ENCODE results near the gene KIAA0232.

Gene KIAA0232

DNA sequence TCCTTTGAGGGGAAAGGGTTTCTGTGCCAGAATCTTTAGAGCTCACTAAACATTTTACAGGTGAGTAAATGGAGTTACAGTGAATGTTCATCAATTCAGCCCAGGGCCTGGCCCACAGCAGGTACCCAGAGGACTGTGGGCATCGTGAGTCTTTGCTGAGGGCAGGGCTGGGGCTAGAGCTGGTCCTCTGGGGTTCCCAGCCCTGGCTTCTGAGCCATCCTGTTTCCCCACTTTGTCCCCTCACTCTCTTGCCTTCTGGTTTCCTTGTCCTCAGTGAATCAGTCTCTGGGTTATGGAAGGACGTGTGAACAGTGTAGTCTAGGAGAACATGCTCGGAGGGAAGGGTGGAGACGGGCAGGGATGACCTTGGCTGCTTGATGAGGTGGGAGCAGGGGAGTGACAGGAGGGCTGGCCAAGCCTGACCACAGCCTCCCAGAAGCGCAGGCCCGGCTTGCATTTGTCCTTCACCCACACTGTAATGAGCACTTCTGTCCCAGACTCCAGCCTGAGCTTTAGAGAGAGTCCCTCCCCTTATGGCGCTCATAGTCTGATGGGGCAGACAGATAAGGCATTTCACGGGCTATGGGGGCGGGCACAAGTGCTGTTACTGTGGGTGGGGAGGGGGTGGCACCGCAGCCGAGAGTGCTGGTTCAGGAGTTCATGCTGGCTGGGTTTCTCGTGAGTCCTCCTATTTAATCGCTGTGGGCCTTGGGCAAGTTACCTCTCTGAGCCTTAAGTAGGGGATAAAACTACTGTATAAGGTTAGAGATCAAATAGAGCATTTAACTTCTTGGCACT, 144.4 kb downstream of the KIAA0232 start:
- DNase-seq (ENCODE audit: low read depth) = peak; percentile 66
- H3K4me3 ChIP-seq (ENCODE audit: low read depth, low read length) = no peak overlapping the region
- TF ChIP-seq POLR2A (IDR thresholded peaks at IDR 0.05; ENCODE audit: extremely low read depth, insufficient read length) (no peak), MYC (IDR thresholded peaks at IDR 0.05; ENCODE audit: low read depth, low read length) (no peak)
- TF ChIP-seq, protein P1, sequence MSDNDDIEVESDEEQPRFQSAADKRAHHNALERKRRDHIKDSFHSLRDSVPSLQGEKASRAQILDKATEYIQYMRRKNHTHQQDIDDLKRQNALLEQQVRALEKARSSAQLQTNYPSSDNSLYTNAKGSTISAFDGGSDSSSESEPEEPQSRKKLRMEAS (IDR thresholded peaks at IDR 0.05; ENCODE audit: low read depth, low read length) = no peak

DNA sequence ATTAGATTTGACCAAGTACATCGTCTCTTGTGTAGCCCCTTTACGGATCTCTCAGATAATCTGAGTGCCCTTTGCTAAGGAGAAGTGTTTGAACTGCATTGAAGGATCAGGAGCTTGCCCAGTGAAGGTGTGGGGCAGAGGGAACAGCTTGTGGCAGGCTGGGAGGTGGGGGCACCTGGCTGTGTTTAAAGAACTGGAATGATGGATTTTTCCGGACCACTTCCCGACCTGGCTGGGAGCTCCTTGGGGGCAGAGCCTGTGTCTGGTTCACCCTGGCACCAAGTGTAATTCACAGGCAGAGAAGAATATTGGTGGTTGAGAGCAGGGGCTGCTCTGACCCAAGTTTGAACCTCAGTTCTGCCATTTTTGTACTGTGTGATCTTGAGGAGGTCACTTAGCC, 145.6 kb downstream of the KIAA0232 start:
- DNase-seq (ENCODE audit: low read depth) = peak; percentile 1
- H3K4me3 ChIP-seq (ENCODE audit: low read depth, low read length) = no peak overlapping the region
- TF ChIP-seq, protein P1 (IDR thresholded peaks at IDR 0.05; ENCODE audit: low read depth, low read length) = no peak
- TF ChIP-seq, protein P2, sequence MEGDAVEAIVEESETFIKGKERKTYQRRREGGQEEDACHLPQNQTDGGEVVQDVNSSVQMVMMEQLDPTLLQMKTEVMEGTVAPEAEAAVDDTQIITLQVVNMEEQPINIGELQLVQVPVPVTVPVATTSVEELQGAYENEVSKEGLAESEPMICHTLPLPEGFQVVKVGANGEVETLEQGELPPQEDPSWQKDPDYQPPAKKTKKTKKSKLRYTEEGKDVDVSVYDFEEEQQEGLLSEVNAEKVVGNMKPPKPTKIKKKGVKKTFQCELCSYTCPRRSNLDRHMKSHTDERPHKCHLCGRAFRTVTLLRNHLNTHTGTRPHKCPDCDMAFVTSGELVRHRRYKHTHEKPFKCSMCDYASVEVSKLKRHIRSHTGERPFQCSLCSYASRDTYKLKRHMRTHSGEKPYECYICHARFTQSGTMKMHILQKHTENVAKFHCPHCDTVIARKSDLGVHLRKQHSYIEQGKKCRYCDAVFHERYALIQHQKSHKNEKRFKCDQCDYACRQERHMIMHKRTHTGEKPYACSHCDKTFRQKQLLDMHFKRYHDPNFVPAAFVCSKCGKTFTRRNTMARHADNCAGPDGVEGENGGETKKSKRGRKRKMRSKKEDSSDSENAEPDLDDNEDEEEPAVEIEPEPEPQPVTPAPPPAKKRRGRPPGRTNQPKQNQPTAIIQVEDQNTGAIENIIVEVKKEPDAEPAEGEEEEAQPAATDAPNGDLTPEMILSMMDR (IDR thresholded peaks at IDR 0.05; ENCODE audit: low read depth, low read length) = no peak
- no peak for TF ChIP-seq POLR2A (IDR thresholded peaks at IDR 0.05; ENCODE audit: extremely low read depth, insufficient read length)
- no peak for TF ChIP-seq MYC (IDR thresholded peaks at IDR 0.05; ENCODE audit: low read depth, low read length)

DNA sequence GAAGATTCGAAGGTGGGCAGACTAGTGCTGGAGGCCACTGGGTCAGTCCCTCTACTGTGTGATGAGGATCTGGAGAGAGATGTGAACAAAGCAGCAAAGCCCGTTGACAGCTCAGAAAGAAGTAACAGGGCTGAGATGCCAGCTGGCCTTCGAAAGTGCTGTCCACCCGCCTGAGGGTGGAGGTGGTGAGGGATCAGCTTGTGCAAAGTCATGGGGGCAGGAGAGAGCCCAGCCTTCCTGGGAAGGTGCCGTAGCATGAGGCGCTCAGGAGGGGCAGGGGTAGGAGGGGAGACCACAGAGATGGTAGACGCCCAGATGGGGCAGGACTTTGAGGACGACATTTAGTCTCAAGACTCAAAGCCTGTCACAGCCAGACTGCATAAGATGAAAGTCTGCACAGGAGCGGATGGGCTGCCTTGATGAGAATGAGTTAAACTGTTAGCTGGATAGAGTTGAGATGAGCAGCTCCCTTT, 146.8 kb downstream of the KIAA0232 start:
- TF ChIP-seq MYC (IDR thresholded peaks at IDR 0.05; ENCODE audit: low read depth, low read length) = no peak
- TF ChIP-seq, protein P2 (IDR thresholded peaks at IDR 0.05; ENCODE audit: low read depth, low read length) = no peak
- no peak for TF ChIP-seq POLR2A (IDR thresholded peaks at IDR 0.05; ENCODE audit: extremely low read depth, insufficient read length)
- TF ChIP-seq, protein P1 (IDR thresholded peaks at IDR 0.05; ENCODE audit: low read depth, low read length) = no peak
- H3K4me3 ChIP-seq (ENCODE audit: low read depth, low read length) = no peak overlapping the region
- no peak for DNase-seq (ENCODE audit: low read depth)

DNA sequence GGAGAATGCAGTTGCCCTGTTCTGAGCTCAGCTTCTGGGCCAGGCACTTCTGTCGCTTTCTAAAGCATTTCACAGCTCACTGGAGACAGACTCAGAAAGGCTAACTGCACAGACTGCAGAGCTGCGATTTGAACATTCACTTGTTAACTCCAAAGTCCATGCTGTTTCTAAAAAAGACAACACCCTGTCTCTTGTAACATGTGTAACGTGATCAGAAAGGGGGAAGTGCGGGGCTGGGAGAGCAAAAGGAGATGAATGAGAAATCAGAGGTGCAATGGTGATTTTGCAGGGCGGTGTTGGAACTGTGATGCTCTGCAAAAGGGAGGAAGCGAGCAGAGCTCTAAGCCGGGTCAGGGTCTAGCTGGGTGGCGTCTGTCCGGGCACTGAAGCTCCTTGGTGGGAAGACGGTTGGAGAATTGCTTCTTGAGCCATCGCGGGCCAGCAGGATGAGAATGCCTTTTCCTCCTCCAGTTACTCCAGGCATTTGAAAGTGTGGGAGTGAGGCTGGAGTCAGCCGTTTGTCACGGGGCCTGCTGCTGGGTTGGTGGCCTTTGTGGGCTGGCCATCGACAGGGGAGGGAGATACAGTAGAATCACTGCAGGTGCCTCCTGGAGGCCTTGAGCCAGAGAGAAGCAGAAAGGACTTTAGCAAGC, 147.4 kb downstream of the KIAA0232 start:
- TF ChIP-seq, protein P2 (IDR thresholded peaks at IDR 0.05; ENCODE audit: low read depth, low read length) = no peak
- TF ChIP-seq POLR2A (IDR thresholded peaks at IDR 0.05; ENCODE audit: extremely low read depth, insufficient read length) (no peak), MYC (IDR thresholded peaks at IDR 0.05; ENCODE audit: low read depth, low read length) (peak; percentile 42; the same call in 1 of the 2 replicates)
- TF ChIP-seq, protein P1 (IDR thresholded peaks at IDR 0.05; ENCODE audit: low read depth, low read length) = peak; percentile 65
- no peak overlapping the region for H3K4me3 ChIP-seq (ENCODE audit: low read depth, low read length)
- DNase-seq (ENCODE audit: low read depth) = peak; percentile 80

DNA sequence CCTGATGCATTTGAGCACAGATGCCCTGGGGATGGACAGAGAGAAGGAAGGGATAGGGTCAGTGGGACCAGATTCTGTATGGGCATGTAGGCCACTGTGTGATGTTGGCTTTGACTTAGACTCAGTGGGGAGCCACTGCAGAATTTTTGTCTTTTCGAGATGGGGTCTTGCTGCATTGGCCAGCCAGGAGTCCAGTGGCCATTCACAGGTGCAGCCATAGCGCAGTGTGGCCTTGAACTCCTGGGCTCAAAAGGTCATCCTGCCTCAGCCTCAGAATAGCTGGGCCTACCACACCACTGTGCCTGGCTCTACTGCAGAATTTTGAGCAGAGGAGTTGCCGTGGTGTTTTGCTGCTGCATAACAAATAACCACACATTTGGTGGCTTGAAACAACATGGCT, 149.9 kb downstream of the KIAA0232 start:
- TF ChIP-seq, protein P1 (IDR thresholded peaks at IDR 0.05; ENCODE audit: low read depth, low read length) = no peak
- TF ChIP-seq, protein P2 (IDR thresholded peaks at IDR 0.05; ENCODE audit: low read depth, low read length) = no peak
- TF ChIP-seq MYC (IDR thresholded peaks at IDR 0.05; ENCODE audit: low read depth, low read length) (no peak), POLR2A (IDR thresholded peaks at IDR 0.05; ENCODE audit: extremely low read depth, insufficient read length) (no peak)
- DNase-seq (ENCODE audit: low read depth) = no peak
- H3K4me3 ChIP-seq (ENCODE audit: low read depth, low read length) = no peak overlapping the region

DNA sequence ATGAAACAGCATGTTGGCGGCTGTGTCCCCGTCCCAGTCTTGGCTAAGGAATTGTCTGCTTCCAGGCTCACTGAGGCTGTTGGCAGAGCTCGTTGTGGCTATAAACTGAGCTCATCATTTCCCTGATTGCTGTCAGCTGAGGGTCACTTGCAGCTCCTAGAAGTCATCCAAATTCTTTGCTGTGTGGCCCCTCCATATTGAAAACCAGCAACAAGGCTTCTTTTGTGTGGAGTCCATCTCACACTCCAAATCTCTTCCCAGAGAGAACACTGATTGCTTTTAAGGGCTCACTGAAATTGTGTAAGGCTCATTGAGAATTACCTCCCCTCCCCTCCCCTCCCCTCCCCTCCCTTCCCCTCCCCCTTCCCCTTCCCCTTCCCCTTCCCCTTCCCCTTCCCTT, 150.4 kb downstream of the KIAA0232 start:
- DNase-seq (ENCODE audit: low read depth) = no peak
- H3K4me3 ChIP-seq (ENCODE audit: low read depth, low read length) = no peak overlapping the region
- TF ChIP-seq MYC (IDR thresholded peaks at IDR 0.05; ENCODE audit: low read depth, low read length) = no peak
- TF ChIP-seq, protein P1 (IDR thresholded peaks at IDR 0.05; ENCODE audit: low read depth, low read length) = no peak
- TF ChIP-seq, protein P2 (IDR thresholded peaks at IDR 0.05; ENCODE audit: low read depth, low read length) = no peak
- no peak for TF ChIP-seq POLR2A (IDR thresholded peaks at IDR 0.05; ENCODE audit: extremely low read depth, insufficient read length)

All from NB4 (cell line).